ENCODE measurements around the gene PLA2G4B. TPM values are rescaled to one million over a fixed set of nuclear protein-coding genes. Genes with fewer than 3 reads are reported as not detected.

The PLA2G4B gene
- total RNA-seq, 1 experiment from 2014 or later = 3.7 TPM

GRCh38 chr15:41876689-41877088, 38.0 kb downstream of the PLA2G4B start:
- Mint-ChIP-seq H3K27ac (no peak overlapping the region), H3K4me1 (peaks cover 0 to 6% of the 10 kb centered on the region in 2 experiments; a peak in 2 of 4 replicates), H3K27me3 (ENCODE audit: low read depth) (peaks cover 24% of the 10 kb centered on the region), H3K9me3 (no peaks in the 10 kb centered on the region; a peak in 2 of 5 replicates), H3K4me3 (no peak overlapping the region), H3K36me3 (ENCODE audit: insufficient read depth in 1 of 3, low read depth in 3 of 3) (peaks cover 0 to 1% (median 0%) of the 10 kb centered on the region in 3 experiments; a peak in 1 of 7 replicates)
- Histone ChIP-seq H2BK20ac (ENCODE audit: low read depth, low read length, poor library complexity, severe bottlenecking) (no peak overlapping the region), H2BK120ac (ENCODE audit: low read depth, low read length, poor library complexity, severe bottlenecking) (no peak overlapping the region), H3K79me1 (ENCODE audit: insufficient read depth, low read depth, low read length, poor library complexity, severe bottlenecking) (no peaks in the 10 kb centered on the region), H3K4ac (ENCODE audit: low read depth, low read length) (no peak overlapping the region), H3K9ac (ENCODE audit: extremely low read depth, insufficient read length, low read length) (no peak overlapping the region), H3K4me1 (ENCODE audit: insufficient read depth, low read length) (no peaks in the 10 kb centered on the region), H2AFZ (ENCODE audit: low read length) (no peak overlapping the region), H3K56ac (ENCODE audit: insufficient read length, low read depth, low read length) (no peak overlapping the region), H3K4me2 (ENCODE audit: insufficient read depth, insufficient read length, low read length) (no peak overlapping the region), H3K23ac (ENCODE audit: insufficient read length, low read depth, low read length) (no peak overlapping the region), H4K5ac (ENCODE audit: insufficient read length, low read depth, low read length) (no peak overlapping the region), H2BK15ac (ENCODE audit: low read depth, low read length) (no peak overlapping the region), H3K27me3 (ENCODE audit: insufficient read depth, low read length) (peaks cover 6% of the 10 kb centered on the region; the same call in 1 of the 2 replicates), H4K20me1 (ENCODE audit: control insufficient read depth, insufficient read depth, insufficient read length) (no peaks in the 10 kb centered on the region), H4K91ac (ENCODE audit: insufficient read length, low read depth, low read length) (no peak overlapping the region), H3K14ac (ENCODE audit: insufficient read depth, low read length) (no peak overlapping the region), H3K23me2 (ENCODE audit: insufficient read length, low read depth, low read length, poor library complexity, severe bottlenecking) (no peaks in the 10 kb centered on the region), H3K79me2 (ENCODE audit: insufficient read depth, low read length) (no peaks in the 10 kb centered on the region), H3K27ac (ENCODE audit: insufficient read length, low read depth, low read length) (no peak overlapping the region), H2AK5ac (ENCODE audit: insufficient read length, low read length) (no peak overlapping the region), H4K8ac (replicated peaks; ENCODE audit: insufficient read length, low read depth, low read length) (no peak overlapping the region), H2BK5ac (ENCODE audit: insufficient read length, low read length) (no peak overlapping the region), H2BK12ac (ENCODE audit: insufficient read length, low read depth, low read length) (no peak overlapping the region), H3K9me3 (ENCODE audit: control insufficient read depth, low read depth, low read length) (no peaks in the 10 kb centered on the region), H3T11ph (ENCODE audit: low read length) (no peak overlapping the region), H3K18ac (ENCODE audit: insufficient read length, low read depth, low read length) (no peak overlapping the region)
- WGBS (ENCODE audit: extremely low coverage, insufficient read length, low lambda C conversion rate) = no CpG with 5 or more reads among the region's 12 CpGs
- DNase-seq = no peak
- TF ChIP-seq CTCF (conservative IDR thresholded peaks at IDR 0.05) = no peak
